H1 (cell line): ENCODE measurements around the gene BCL2L11. TPM values are rescaled to one million over a fixed set of nuclear protein-coding genes. Genes with fewer than 3 reads are reported as not detected.

Source experiments
- CTCF ChIA-PET: fragments of 300-600 bp; sonication (Branson Sonifier 250); formaldehyde crosslinking; loops from one replicate; lab custom pipeline; 2021; ENCODE audit not compliant: partially characterized antibody; lab: Charles Lee
- POLR2A ChIA-PET: fragments of 300-600 bp; sonication (Branson Sonifier 250); formaldehyde crosslinking; loops from one replicate; lab custom pipeline; 2021; ENCODE audit warnings: inconsistent platforms; ENCODE audit not compliant: partially characterized antibody; lab: Charles Lee
- DNase-seq, 2 experiments: peaks; one replicate each; pipeline versions ENCODE4 v3.0.0 to v3.0.0-alpha.2; 2010 to 2022; ENCODE audit warnings: low spot score in 2 of 2, low read depth in 1 of 2, mixed read lengths in 1 of 2
- FAIRE-seq: peaks from 2 replicates; lab custom pipeline; 2011; peaks lifted over from hg19 to GRCh38; lab: Jason Lieb, UNC
- H2AFZ ChIP-seq: 2 replicates; pipeline ENCODE4 v1.8.1; 2012; ENCODE audit warnings: low read length, inconsistent platforms
- H2AK5ac ChIP-seq: 2 replicates; pipeline ENCODE4 v1.6.1; 2013; ENCODE audit warnings: low read depth, low read length
- H2BK120ac ChIP-seq: replicated peaks from 2 replicates; pipeline ENCODE3; 2013; ENCODE audit warnings: low read depth, low read length, inconsistent platforms
- H2BK12ac ChIP-seq: 2 replicates; pipeline ENCODE4 v1.6.1; 2013; ENCODE audit warnings: low read depth, low read length
- H2BK15ac ChIP-seq: 2 replicates; pipeline ENCODE4 v1.6.1; 2013; ENCODE audit warnings: low read length
- H2BK20ac ChIP-seq: 2 replicates; pipeline ENCODE4 v1.6.1; 2013; ENCODE audit warnings: low read length
- H2BK5ac ChIP-seq: 2 replicates; pipeline ENCODE4 v1.6.1; 2013; ENCODE audit warnings: low read depth, low read length
- H3K14ac ChIP-seq: 2 replicates; pipeline ENCODE4 v1.6.1; 2013; ENCODE audit warnings: inconsistent platforms; ENCODE audit not compliant: insufficient read length
- H3K18ac ChIP-seq: 2 replicates; pipeline ENCODE4 v1.6.1; 2013; ENCODE audit warnings: low read length; ENCODE audit errors: extremely low read depth
- H3K23ac ChIP-seq: 2 replicates; pipeline ENCODE4 v1.6.1; 2013; ENCODE audit warnings: inconsistent platforms; ENCODE audit not compliant: insufficient read length
- H3K23me2 ChIP-seq: 2 replicates; pipeline ENCODE4 v1.6.1; 2013; ENCODE audit warnings: low read depth, low read length
- H3K27ac ChIP-seq: 2 replicates; pipeline ENCODE4 v1.6.1; 2011; ENCODE audit warnings: low read depth, low read length, inconsistent platforms
- H3K27me3 ChIP-seq, 4 experiments: replicated peaks in 1 of 4; 1 replicate in 1 of 4; 2 replicates in 3 of 4; pipeline versions ENCODE4 v1.6.1 to v1.8.1; 2011 to 2013; ENCODE audit warnings: low read length in 3 of 4, mild to moderate bottlenecking in 3 of 4, inconsistent platforms in 2 of 4, mixed read lengths in 2 of 4, moderate library complexity in 1 of 4; ENCODE audit not compliant: control insufficient read depth in 3 of 4, insufficient read depth in 3 of 4; ENCODE audit errors: extremely low read depth in 1 of 4
- H3K36me3 ChIP-seq, 4 experiments: 2 replicates each; pipeline versions ENCODE4 v1.6.1 to v1.8.1; 2011 to 2013; ENCODE audit warnings: mild to moderate bottlenecking in 4 of 4, low read length in 3 of 4, moderate library complexity in 2 of 4, control low read depth in 1 of 4, inconsistent platforms in 1 of 4; ENCODE audit not compliant: insufficient read depth in 4 of 4, control insufficient read depth in 2 of 4
- H3K4ac ChIP-seq: replicated peaks from 2 replicates; pipeline ENCODE3; 2013; ENCODE audit warnings: low read length, low read depth, mixed read lengths, inconsistent platforms; ENCODE audit not compliant: insufficient read length
- H3K4me1 ChIP-seq, 4 experiments: replicated peaks in 1 of 4; 1 replicate in 1 of 4; 2 replicates in 3 of 4; pipeline versions ENCODE4 v1.6.1 to v1.8.1; 2011 to 2013; ENCODE audit warnings: low read length in 3 of 4, inconsistent platforms in 2 of 4, mixed read lengths in 1 of 4; ENCODE audit not compliant: insufficient read depth in 4 of 4, control insufficient read depth in 3 of 4
- H3K4me2 ChIP-seq, 2 experiments: 2 replicates each; pipeline versions ENCODE4 v1.6.1 to v1.8.1; 2011 to 2013; ENCODE audit warnings: low read depth in 2 of 2, low read length in 2 of 2, control low read depth in 1 of 2, inconsistent platforms in 1 of 2, mild to moderate bottlenecking in 1 of 2; ENCODE audit not compliant: insufficient read depth in 1 of 2
- H3K4me3 ChIP-seq, 4 experiments: fragments of 200-600, 300-600 bp in 1 of 4; sonication (generic), shearing (Covaris generic), sonication (Bioruptor Twin) in 1 of 4; 2 replicates each; pipeline versions ENCODE4 v1.5.1 to v1.8.1; 2011 to 2016; ENCODE audit warnings: low read length in 4 of 4, low read depth in 3 of 4, control low read depth in 2 of 4, inconsistent platforms in 2 of 4, mild to moderate bottlenecking in 2 of 4, mixed read lengths in 1 of 4, moderate library complexity in 1 of 4; ENCODE audit not compliant: insufficient read depth in 2 of 4; ENCODE audit errors: extremely low read depth in 1 of 4
- H3K56ac ChIP-seq: replicated peaks from 2 replicates; pipeline ENCODE3; 2013; ENCODE audit warnings: low read depth, mild to moderate bottlenecking, mixed read lengths, low read length, inconsistent platforms; ENCODE audit not compliant: insufficient read length
- H3K79me1 ChIP-seq: 2 replicates; pipeline ENCODE4 v1.6.1; 2013; ENCODE audit warnings: low read depth, low read length, control low read depth
- H3K79me2 ChIP-seq, 2 experiments: 2 replicates each; pipeline versions ENCODE4 v1.6.1 to v1.8.1; 2012 to 2013; ENCODE audit warnings: low read length in 2 of 2, mild to moderate bottlenecking in 2 of 2, inconsistent platforms in 1 of 2; ENCODE audit not compliant: insufficient read depth in 2 of 2, control insufficient read depth in 1 of 2
- H3K9ac ChIP-seq, 4 experiments: replicated peaks in 1 of 4; 1 replicate in 1 of 4; 2 replicates in 3 of 4; pipeline versions ENCODE4 v1.6.1 to v1.8.1; 2011 to 2013; ENCODE audit warnings: low read depth in 3 of 4, low read length in 3 of 4, control low read depth in 2 of 4, mild to moderate bottlenecking in 2 of 4, moderate library complexity in 2 of 4, inconsistent platforms in 1 of 4; ENCODE audit errors: extremely low read depth in 1 of 4
- H3K9me3 ChIP-seq, 2 experiments: 2 replicates each; pipeline versions ENCODE4 v1.6.1 to v1.8.1; 2012 to 2013; ENCODE audit warnings: mild to moderate bottlenecking in 2 of 2, moderate library complexity in 2 of 2, control low read depth in 1 of 2, inconsistent platforms in 1 of 2, low read depth in 1 of 2, low read length in 1 of 2, mixed read lengths in 1 of 2; ENCODE audit not compliant: insufficient read depth in 2 of 2
- H4K20me1 ChIP-seq, 2 experiments: replicated peaks in 1 of 2; 2 replicates each; pipeline versions ENCODE3 to v1.8.1; 2011 to 2013; ENCODE audit warnings: inconsistent platforms in 2 of 2, low read length in 2 of 2, mild to moderate bottlenecking in 1 of 2; ENCODE audit not compliant: insufficient read depth in 2 of 2, control insufficient read depth in 1 of 2
- H4K5ac ChIP-seq: 2 replicates; pipeline ENCODE4 v1.6.1; 2013; ENCODE audit warnings: low read length, low read depth, mixed read lengths, inconsistent platforms; ENCODE audit not compliant: insufficient read length
- H4K8ac ChIP-seq: 2 replicates; pipeline ENCODE4 v1.8.0; 2013; ENCODE audit warnings: mild to moderate bottlenecking, moderate library complexity, low read length, inconsistent platforms; ENCODE audit not compliant: insufficient read depth; ENCODE audit errors: extremely low read depth
- H4K91ac ChIP-seq: replicated peaks from 2 replicates; pipeline ENCODE3; 2013; ENCODE audit warnings: low read length, mixed read lengths, inconsistent platforms; ENCODE audit not compliant: insufficient read length
- CBX8 ChIP-seq: fragments of 300-800, 300-1000 bp; sonication (generic); IDR thresholded peaks from 2 replicates; pipeline ENCODE4 v1.7.1; 2016; ENCODE audit warnings: low read depth, low read length, borderline replicate concordance
- CHD2 ChIP-seq: IDR thresholded peaks from 2 replicates; pipeline ENCODE4 v1.6.1; 2012; ENCODE audit warnings: low read length, improper control_type of control experiment
- FOSL1 ChIP-seq: IDR thresholded peaks from 2 replicates; pipeline ENCODE4 v1.6.1; 2011; ENCODE audit warnings: mild to moderate bottlenecking, low read depth, low read length, moderate library complexity; ENCODE audit not compliant: insufficient read depth
- MAFK ChIP-seq: IDR thresholded peaks from 2 replicates; pipeline ENCODE4 v1.6.1; 2012; ENCODE audit warnings: low read depth, mild to moderate bottlenecking, improper control_type of control experiment, low read length
- PHF8 ChIP-seq: fragments of 200-600 bp; sonication (generic); conservative IDR thresholded peaks from 2 replicates; pipeline ENCODE4 v1.7.1; 2012; ENCODE audit warnings: low read depth, mild to moderate bottlenecking, inconsistent platforms, low read length, moderate library complexity
- SP1 ChIP-seq: IDR thresholded peaks from 2 replicates; pipeline ENCODE4 v1.6.1; 2011; ENCODE audit warnings: low read depth, low read length
- SP2 ChIP-seq: IDR thresholded peaks from 2 replicates; pipeline ENCODE4 v1.6.1; 2012; ENCODE audit warnings: mild to moderate bottlenecking, low read length, inconsistent platforms
- TBP ChIP-seq: IDR thresholded peaks from 2 replicates; pipeline ENCODE4 v1.6.1; 2011; ENCODE audit warnings: low read depth, low read length, improper control_type of control experiment
- TCF12 ChIP-seq: IDR thresholded peaks from 2 replicates; pipeline ENCODE4 v1.6.1; 2011; ENCODE audit warnings: low read depth, mild to moderate bottlenecking, low read length
- WGBS, 2 experiments: shearing (Covaris generic) in 1 of 2; methylation state at CpG; one replicate each; pipeline versions ENCODE4 v1.1.6 to v1.1.7; 2013 to 2015; ENCODE audit warnings: low lambda C conversion rate in 2 of 2, mixed read lengths in 2 of 2, inconsistent platforms in 1 of 2, low coverage in 1 of 2, missing lambda C conversion rate in 1 of 2; ENCODE audit not compliant: insufficient replicate concordance in 2 of 2, insufficient coverage in 1 of 2, insufficient read length in 1 of 2; ENCODE audit errors: extremely low coverage in 1 of 2, missing lambda C conversion rate in 1 of 2; 5-methylcytosine and 5-hydroxymethylcytosine counted together
- polyA plus RNA-seq, 7 experiments: library from polyadenylated mRNA; depleted of rRNA in 3 of 7; stranded (reverse) in 5 of 7; unstranded in 2 of 7; fragments of >200 nt in 5 of 7; fragments of 200-250 nt in 2 of 7; gene quantifications; 1 replicate in 5 of 7; 2 replicates in 1 of 7; 4 replicates in 1 of 7; pipeline versions ENCODE4 v1.2.1 to v1.2.3, GENCODE V29; 2011 to 2013; ENCODE audit warnings: missing spikeins in 2 of 7, mixed read lengths in 2 of 7
- total RNA-seq: library from RNA; stranded (reverse); fragmentation: NEBNext Ultra II Directional; extraction: Animal tissue kit (Norgen Biotek cat#: 25700); gene quantifications from 2 replicates; pipeline ENCODE4 v1.2.1, GENCODE V29; 2021
- TF ChIP-seq, protein P1 (sequence below), 3 experiments: IDR thresholded peaks; 1 replicate in 2 of 3; 2 replicates in 1 of 3; pipeline versions ENCODE4 v1.5.1 to v1.6.1; 2011; ENCODE audit warnings: low read length in 3 of 3, mild to moderate bottlenecking in 3 of 3, inconsistent platforms in 2 of 3, low read depth in 1 of 3, moderate library complexity in 1 of 3; ENCODE audit not compliant: insufficient read depth in 1 of 3; ENCODE audit errors: control extremely low read depth in 1 of 3
- TF ChIP-seq, protein P2 (sequence below): IDR thresholded peaks from 2 replicates; pipeline ENCODE4 v1.6.1; 2012; ENCODE audit warnings: low read length, inconsistent platforms

BCL2L11 gene
- total and polyA plus RNA-seq, 2 of the 8 experiments (the other 6 are each of a cell fraction or from before 2014, with no cell fraction given) = 7.5 to 22.9 TPM

DNA sequence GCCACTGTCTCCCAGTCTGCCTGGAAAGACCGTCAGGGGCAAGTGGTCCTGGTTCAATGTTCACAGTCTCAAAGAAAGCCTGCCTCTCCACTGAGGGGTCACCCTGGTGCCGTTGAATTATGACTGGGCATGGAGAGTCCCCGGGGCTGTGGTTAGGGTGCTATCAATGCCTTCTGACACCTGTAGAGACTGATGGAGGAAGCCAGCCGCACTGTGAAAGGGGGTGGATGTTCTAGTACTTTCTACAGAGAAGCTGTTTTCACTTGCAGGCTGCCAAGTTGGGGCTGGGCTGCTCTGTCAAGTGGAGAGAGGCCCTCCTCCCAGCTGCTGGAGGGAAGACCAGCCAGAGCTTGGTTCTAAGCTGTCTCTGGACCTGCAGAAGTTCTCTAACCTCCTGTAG lies 80.5 kb downstream of the BCL2L11 start:
- no peaks in the 10 kb centered on the region; a peak in 1 of 7 replicates for H3K4me1 ChIP-seq
- POLR2A ChIA-PET = no interaction called here
- no peak overlapping the region for H2BK20ac ChIP-seq
- no peaks in the 10 kb centered on the region for H3K79me1 ChIP-seq
- no peaks in the 10 kb centered on the region for H3K36me3 ChIP-seq
- no peaks in the 10 kb centered on the region for H3K79me2 ChIP-seq
- H2BK15ac ChIP-seq = no peak overlapping the region
- H3K14ac ChIP-seq = no peak overlapping the region
- no peaks in the 10 kb centered on the region for H3K23me2 ChIP-seq
- H3K27ac ChIP-seq = no peak overlapping the region
- DNase-seq (no peak), FAIRE-seq (no peak)
- no peaks in the 10 kb centered on the region for H3K9me3 ChIP-seq
- H2AFZ ChIP-seq = no peak overlapping the region
- H2BK5ac ChIP-seq = no peak overlapping the region
- H4K20me1 ChIP-seq = no peaks in the 10 kb centered on the region
- no peak overlapping the region for H3K4me2 ChIP-seq
- H3K9ac ChIP-seq = no peak overlapping the region
- H3K56ac ChIP-seq = no peak overlapping the region
- no peak overlapping the region for H3K4me3 ChIP-seq
- H2BK12ac ChIP-seq = no peak overlapping the region
- H3K23ac ChIP-seq = no peak overlapping the region
- no peak overlapping the region for H3K4ac ChIP-seq
- H3K27me3 ChIP-seq = no peaks in the 10 kb centered on the region; a peak in 1 of 7 replicates
- H2BK120ac ChIP-seq = no peak overlapping the region
- CTCF ChIA-PET = interaction anchor here (1.0 to 1.6 kb wide), 3 partner anchors 12 to 15 kb away, joined by 3 to 4 read pairs (median 3); no protein-coding TSS in a partner anchor
- H4K5ac ChIP-seq = no peak overlapping the region
- H3K18ac ChIP-seq = no peak overlapping the region
- H4K91ac ChIP-seq = no peak overlapping the region
- WGBS, 2 experiments = 93% methylated on average over 4 of the region's 4 CpGs; no CpG with 5 or more reads in 1 of the 2 experiments
- no peak overlapping the region for H2AK5ac ChIP-seq
- no peak overlapping the region for H4K8ac ChIP-seq
- TF ChIP-seq, protein P1, sequence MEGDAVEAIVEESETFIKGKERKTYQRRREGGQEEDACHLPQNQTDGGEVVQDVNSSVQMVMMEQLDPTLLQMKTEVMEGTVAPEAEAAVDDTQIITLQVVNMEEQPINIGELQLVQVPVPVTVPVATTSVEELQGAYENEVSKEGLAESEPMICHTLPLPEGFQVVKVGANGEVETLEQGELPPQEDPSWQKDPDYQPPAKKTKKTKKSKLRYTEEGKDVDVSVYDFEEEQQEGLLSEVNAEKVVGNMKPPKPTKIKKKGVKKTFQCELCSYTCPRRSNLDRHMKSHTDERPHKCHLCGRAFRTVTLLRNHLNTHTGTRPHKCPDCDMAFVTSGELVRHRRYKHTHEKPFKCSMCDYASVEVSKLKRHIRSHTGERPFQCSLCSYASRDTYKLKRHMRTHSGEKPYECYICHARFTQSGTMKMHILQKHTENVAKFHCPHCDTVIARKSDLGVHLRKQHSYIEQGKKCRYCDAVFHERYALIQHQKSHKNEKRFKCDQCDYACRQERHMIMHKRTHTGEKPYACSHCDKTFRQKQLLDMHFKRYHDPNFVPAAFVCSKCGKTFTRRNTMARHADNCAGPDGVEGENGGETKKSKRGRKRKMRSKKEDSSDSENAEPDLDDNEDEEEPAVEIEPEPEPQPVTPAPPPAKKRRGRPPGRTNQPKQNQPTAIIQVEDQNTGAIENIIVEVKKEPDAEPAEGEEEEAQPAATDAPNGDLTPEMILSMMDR (IDR thresholded peaks at IDR 0.05; ENCODE audit: control extremely low read depth in 1 of 3, insufficient read depth in 1 of 3, low read depth in 1 of 3, low read length in 3 of 3) = no peak
- TF ChIP-seq MAFK (no peak), CHD2 (no peak), SP1 (no peak), PHF8 (no peak), TCF12 (no peak), TBP (no peak), SP2 (no peak), CBX8 (no peak), FOSL1 (no peak)
- TF ChIP-seq, protein P2, sequence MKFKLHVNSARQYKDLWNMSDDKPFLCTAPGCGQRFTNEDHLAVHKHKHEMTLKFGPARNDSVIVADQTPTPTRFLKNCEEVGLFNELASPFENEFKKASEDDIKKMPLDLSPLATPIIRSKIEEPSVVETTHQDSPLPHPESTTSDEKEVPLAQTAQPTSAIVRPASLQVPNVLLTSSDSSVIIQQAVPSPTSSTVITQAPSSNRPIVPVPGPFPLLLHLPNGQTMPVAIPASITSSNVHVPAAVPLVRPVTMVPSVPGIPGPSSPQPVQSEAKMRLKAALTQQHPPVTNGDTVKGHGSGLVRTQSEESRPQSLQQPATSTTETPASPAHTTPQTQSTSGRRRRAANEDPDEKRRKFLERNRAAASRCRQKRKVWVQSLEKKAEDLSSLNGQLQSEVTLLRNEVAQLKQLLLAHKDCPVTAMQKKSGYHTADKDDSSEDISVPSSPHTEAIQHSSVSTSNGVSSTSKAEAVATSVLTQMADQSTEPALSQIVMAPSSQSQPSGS = no peak
